DND-41 (cell line): Measurements from ENCODE around the gene ZNF175.

Experiments used
- CTCF ChIP-seq: IDR thresholded peaks from 2 replicates; pipeline ENCODE4 v1.5.1; 2012; ENCODE audit warnings: borderline replicate concordance, low read length, moderate library complexity, mild to moderate bottlenecking; ENCODE audit not compliant: poor library complexity, severe bottlenecking; ENCODE audit errors: extremely low read depth
- EZH2 ChIP-seq: IDR thresholded peaks from 3 replicates; pipeline ENCODE4 v1.6.1; 2012; ENCODE audit warnings: borderline replicate concordance, low read depth, mild to moderate bottlenecking, moderate library complexity, low read length, inconsistent platforms; ENCODE audit not compliant: severe bottlenecking

- TF ChIP-seq CTCF (no peak), EZH2 (no peak)
Observed at GRCh38 chr19:51614789-51615188, 43.7 kb downstream of the ZNF175 start.
